Measurements from ENCODE around the gene CCL27.
A peak's percentile ranks its signal among the peaks of the same experiment; 100 is the strongest.
"Not testable (repeated sequence)": the region's sequence is repeated elsewhere in the genome, so short reads cannot be mapped to it uniquely, and the experiment has no call there.

CCL27 gene

GRCh38 chr9:34648673-34649072 is 13.8 kb downstream of the CCL27 start:
- DNase-seq, result no peak

- DNase-seq, result peak; percentile 35
Observed at GRCh38 chr9:34647651-34648050, 14.8 kb downstream of the CCL27 start.

- no peak for DNase-seq
Observed at GRCh38 chr9:34647084-34647403, 15.4 kb downstream of the CCL27 start.

- peak; percentile 96 for DNase-seq
Observed at GRCh38 chr9:34646211-34647083, 16.0 kb downstream of the CCL27 start, which contains the start of gene GALT. GALT (plus strand) TSS chr9:34646675; CDS start chr9:34646705, 30 bp downstream.

- DNase-seq, result no peak
Observed at GRCh38 chr9:34644766-34645314, 17.6 kb downstream of the CCL27 start.

- no peak for DNase-seq
Observed at GRCh38 chr9:34642679-34643078, 19.8 kb downstream of the CCL27 start.

GRCh38 chr9:34639322-34639721 is 23.1 kb downstream of the CCL27 start:
- not testable (repeated sequence) for DNase-seq

- no peak for DNase-seq
Observed at GRCh38 chr9:34638138-34638445, 24.4 kb downstream of the CCL27 start.

GRCh38 chr9:34637356-34638137 is 24.9 kb downstream of the CCL27 start, which contains the start of gene SIGMAR1:
SIGMAR1 (minus strand) TSS chr9:34637787; CDS start chr9:34637697, 90 bp downstream.
- DNase-seq, result peak; percentile 95

GRCh38 chr9:34636791-34637355 is 25.6 kb downstream of the CCL27 start:
- peak; percentile 30 for DNase-seq

GRCh38 chr9:34635556-34635955 is 26.9 kb downstream of the CCL27 start:
- no peak for DNase-seq

- DNase-seq, result no peak
Observed at GRCh38 chr9:34634551-34635248, 27.8 kb downstream of the CCL27 start.

GRCh38 chr9:34633851-34634550 is 28.5 kb downstream of the CCL27 start:
- peak; percentile 78 for DNase-seq

- DNase-seq, result no peak
Observed at GRCh38 chr9:34633166-34633565, 29.3 kb downstream of the CCL27 start.

GRCh38 chr9:34630402-34631154 is 31.9 kb downstream of the CCL27 start:
- no peak for DNase-seq

GRCh38 chr9:34629491-34629808 is 33.0 kb downstream of the CCL27 start:
- DNase-seq, result no peak

- DNase-seq, result no peak
Observed at GRCh38 chr9:34628656-34629490, 33.6 kb downstream of the CCL27 start, which contains the start of gene ARID3C. ARID3C (minus strand) TSS chr9:34629066; CDS start chr9:34628014, 1,052 bp downstream.

GRCh38 chr9:34627716-34628655 is 34.5 kb downstream of the CCL27 start:
- DNase-seq, result no peak

- no peak for DNase-seq
Observed at GRCh38 chr9:34625186-34625486, 37.3 kb downstream of the CCL27 start.
